Breast epithelium (tissue), 4 donors: ENCODE results near the gene OSBPL9. TPM values are rescaled to one million over a fixed set of nuclear protein-coding genes. Genes with fewer than 3 reads are reported as not detected.
"Not testable (repeated sequence)": the region's sequence is repeated elsewhere in the genome, so short reads cannot be mapped to it uniquely, and the experiment has no call there.

Source experiments
- DNase-seq, 2 donors: peaks; one replicate each; pipeline ENCODE4 v3.0.0-alpha.2; 2019; ENCODE audit warnings: low spot score in 2 of 2
- H3K27ac ChIP-seq, 2 donors: fragments of 200-600 bp; sonication (generic) in 1 of 2; one replicate each; pipeline ENCODE4 v1.5.1; 2016 to 2019; ENCODE audit warnings: mild to moderate bottlenecking in 1 of 2
- H3K27me3 ChIP-seq, 2 donors: fragments of 200-600 bp; sonication (generic) in 1 of 2; one replicate each; pipeline versions ENCODE4 v1.5.1 to v1.6.0; 2017 to 2019; ENCODE audit warnings: control low read depth in 1 of 2, mild to moderate bottlenecking in 1 of 2
- H3K36me3 ChIP-seq: fragments of 200-600 bp; one replicate; pipeline ENCODE4 v1.5.1; 2019
- H3K4me1 ChIP-seq, 2 donors: fragments of 200-600 bp; sonication (generic); one replicate each; pipeline ENCODE4 v1.5.1; 2016 to 2019; ENCODE audit warnings: control low read depth in 1 of 2
- H3K4me3 ChIP-seq, 3 donors: fragments of 200-600 bp; sonication (generic); 1 replicate in 2 of 3; 2 replicates in 1 of 3; pipeline ENCODE4 v1.5.1; 2016 to 2019; ENCODE audit warnings: mild to moderate bottlenecking in 3 of 3, moderate library complexity in 2 of 3
- H3K9me3 ChIP-seq, 2 donors: fragments of 200-600 bp; sonication (generic) in 1 of 2; one replicate each; pipeline ENCODE4 v1.5.1; 2016 to 2019; ENCODE audit warnings: control low read depth in 1 of 2
- POLR2A ChIP-seq: fragments of 450-650 bp; IDR thresholded peaks from one replicate; pipeline ENCODE4 v1.6.1; 2016; ENCODE audit warnings: antibody characterized with exemption, mild to moderate bottlenecking, moderate library complexity
- POLR2AphosphoS5 ChIP-seq, 3 donors: sonication (generic); formaldehyde crosslinking; IDR thresholded peaks; one replicate each; pipeline ENCODE4 v1.6.1; 2017; ENCODE audit warnings: antibody characterized with exemption in 3 of 3
- intact Hi-C: fragments of 100-400 bp; cut with DNase I; formaldehyde crosslinking; loops from one replicate; pipeline ENCODE4 v1.15.1; 2023; ENCODE audit warnings: low total_unique reads
- total RNA-seq, 3 donors: library from RNA; depleted of rRNA; stranded (reverse); fragments of >200 nt; gene quantifications; one replicate each; pipeline ENCODE4 v1.1.0, GENCODE V29; 2016
- TF ChIP-seq, protein P1 (sequence below), 3 donors: fragments of 450-650 bp; IDR thresholded peaks; one replicate each; pipeline ENCODE4 v1.5.1; 2016 to 2017; ENCODE audit warnings: antibody characterized with exemption in 3 of 3, mild to moderate bottlenecking in 3 of 3, moderate library complexity in 3 of 3

Gene OSBPL9
- total RNA-seq, 3 donors from 2014 or later: 107 to 213 (median 136) TPM

DNA sequence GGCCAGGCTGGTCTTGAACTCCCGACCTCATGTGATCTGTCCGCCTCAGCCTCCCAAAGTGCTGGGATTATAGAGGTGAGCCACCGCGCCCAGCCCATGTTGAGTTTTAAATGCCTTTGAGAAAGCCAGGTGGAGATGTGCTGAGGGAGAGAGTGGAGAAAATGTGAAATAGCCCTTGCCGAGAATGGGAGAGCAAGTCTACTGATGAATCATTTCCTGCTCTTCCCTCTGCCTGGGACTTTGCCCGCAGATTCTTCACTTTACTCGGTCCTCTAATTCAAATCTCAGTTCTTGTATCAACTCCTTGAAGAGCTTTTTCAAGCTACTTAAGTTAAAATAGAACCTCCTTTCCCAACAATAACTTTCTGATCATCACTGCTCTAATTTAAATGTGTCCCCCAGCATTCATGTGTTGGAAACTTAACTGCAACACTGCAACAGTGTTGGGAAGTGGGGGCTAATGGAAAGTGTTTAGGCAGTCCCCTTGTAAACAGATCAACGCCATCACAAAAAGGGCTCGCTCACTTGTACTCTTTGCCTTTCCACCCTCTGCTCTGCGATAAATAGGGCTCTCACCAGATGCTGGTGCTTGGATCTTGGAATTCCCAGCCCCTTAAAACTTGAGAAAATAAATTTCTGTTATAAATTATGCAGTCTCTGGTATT, 27.8 kb downstream of the OSBPL9 start:
- Histone ChIP-seq H3K9me3 (no peaks in the 10 kb centered on the region), H3K27ac (peak overlapping the region; percentile 89 to 95), H3K4me3 (no peak overlapping the region), H3K27me3 (no peaks in the 10 kb centered on the region), H3K4me1 (peaks cover 0 to 12% of the 10 kb centered on the region in 2 donors), H3K36me3 (no peaks in the 10 kb centered on the region)
- DNase-seq: no peak
- intact Hi-C loops: no loop called here
- TF ChIP-seq POLR2A (no peak), POLR2AphosphoS5 (IDR thresholded peaks at IDR 0.05) (peak in 1 of 3 donors; percentile 26)
- TF ChIP-seq, protein P1, sequence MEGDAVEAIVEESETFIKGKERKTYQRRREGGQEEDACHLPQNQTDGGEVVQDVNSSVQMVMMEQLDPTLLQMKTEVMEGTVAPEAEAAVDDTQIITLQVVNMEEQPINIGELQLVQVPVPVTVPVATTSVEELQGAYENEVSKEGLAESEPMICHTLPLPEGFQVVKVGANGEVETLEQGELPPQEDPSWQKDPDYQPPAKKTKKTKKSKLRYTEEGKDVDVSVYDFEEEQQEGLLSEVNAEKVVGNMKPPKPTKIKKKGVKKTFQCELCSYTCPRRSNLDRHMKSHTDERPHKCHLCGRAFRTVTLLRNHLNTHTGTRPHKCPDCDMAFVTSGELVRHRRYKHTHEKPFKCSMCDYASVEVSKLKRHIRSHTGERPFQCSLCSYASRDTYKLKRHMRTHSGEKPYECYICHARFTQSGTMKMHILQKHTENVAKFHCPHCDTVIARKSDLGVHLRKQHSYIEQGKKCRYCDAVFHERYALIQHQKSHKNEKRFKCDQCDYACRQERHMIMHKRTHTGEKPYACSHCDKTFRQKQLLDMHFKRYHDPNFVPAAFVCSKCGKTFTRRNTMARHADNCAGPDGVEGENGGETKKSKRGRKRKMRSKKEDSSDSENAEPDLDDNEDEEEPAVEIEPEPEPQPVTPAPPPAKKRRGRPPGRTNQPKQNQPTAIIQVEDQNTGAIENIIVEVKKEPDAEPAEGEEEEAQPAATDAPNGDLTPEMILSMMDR (IDR thresholded peaks at IDR 0.05): no peak

DNA sequence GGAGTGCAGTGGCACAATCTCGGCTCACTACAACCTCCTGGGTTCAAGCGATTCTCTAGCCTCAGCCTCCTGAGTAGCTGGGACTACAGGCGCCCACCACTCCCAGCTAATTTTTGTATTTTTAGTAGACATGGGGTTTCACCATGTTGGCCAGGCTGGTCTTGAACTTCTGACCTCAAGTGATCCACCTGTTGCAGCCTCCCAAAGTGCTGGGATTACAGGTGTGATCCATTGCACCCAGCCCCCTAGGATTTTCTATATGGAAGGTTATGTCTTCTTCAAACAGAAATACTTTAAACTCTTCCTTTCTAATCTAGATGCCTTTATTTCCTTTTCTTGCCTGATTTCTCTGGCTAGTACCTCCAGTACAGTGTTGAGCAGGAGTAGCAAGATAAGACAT, 29.7 kb downstream of the OSBPL9 start:
- H3K27ac ChIP-seq, intact Hi-C loops, H3K36me3 ChIP-seq, H3K27me3 ChIP-seq, H3K4me3 ChIP-seq, DNase-seq, H3K9me3 ChIP-seq: not testable (repeated sequence)
- peaks cover 0 to 12% of the 10 kb centered on the region in 2 donors for H3K4me1 ChIP-seq

DNA sequence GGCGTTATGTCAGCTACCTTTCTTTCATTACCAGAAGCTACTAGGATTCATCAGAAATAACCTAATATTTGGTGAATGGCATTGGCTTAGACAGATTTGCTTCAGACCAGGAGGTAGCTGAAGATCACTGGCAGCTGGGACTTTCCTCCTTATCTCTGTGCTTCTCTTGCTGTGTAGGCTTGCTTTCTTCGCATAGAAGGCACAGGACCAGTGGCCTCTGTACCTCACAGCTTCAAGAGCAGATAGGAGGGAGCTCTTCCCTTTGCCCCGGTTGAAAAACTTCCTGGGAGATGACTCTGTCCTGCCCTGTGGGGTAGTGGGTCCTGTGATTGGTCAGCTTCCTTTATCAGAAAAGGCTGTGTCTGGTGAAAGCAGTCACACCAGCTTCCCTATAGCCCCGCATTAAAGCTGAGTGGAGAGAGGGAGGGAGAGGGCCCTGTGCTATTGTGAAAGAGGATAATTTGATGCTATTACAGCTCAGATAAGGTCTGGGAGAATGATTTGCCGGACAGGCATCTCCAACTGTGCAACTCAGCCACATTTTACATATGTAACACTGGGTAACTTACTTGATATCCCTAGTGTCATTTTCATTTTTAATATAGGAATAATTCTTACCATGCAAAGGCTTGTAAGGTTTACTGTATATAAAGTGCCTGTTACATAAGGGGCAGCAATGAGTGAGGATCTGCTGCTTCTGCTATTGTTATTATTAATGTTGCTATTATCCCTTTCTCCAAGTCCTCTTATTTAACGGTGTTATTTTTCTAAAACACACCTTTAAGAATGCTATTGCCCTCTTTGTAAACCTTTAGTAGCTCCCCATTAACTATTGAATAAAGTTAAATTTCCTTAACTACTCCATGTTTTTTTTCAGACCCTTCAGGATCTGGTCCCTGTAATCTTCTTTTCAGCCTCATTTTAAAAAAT, 31.6 kb downstream of the OSBPL9 start:
- Histone ChIP-seq H3K4me3 (no peak overlapping the region), H3K27ac (peak overlapping the region; percentile 72 to 74)
- DNase-seq: no peak

DNA sequence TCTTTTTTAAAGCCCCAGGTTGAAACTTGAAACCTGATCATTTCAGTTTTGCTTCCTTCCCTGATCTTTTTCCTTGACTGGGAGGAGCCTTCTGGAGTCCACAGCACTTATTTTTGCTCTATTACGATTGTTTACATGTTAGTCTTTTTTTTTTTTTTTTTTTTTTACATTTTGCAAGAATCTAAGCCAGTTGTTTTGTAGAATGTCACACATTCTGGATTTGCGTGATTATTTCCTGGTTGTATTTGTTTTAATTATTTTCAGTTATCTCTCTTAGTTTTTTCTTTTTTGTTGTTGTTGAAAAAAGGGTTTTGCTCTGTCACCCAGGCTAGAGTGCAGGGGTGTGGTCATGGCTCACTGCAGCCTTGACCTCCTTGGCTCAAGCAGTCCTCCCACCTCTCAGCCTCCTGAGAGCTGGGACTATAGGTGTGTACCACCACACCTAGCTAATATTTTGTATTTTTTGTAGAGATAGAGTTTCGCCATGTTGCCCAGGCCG, 32.8 kb downstream of the OSBPL9 start:
- H3K9me3 ChIP-seq: no peaks in the 10 kb centered on the region
- no peaks in the 10 kb centered on the region for H3K27me3 ChIP-seq
- intact Hi-C loops: no loop called here
- H3K27ac ChIP-seq: peak overlapping the region; percentile 36 to 72
- no peaks in the 10 kb centered on the region for H3K36me3 ChIP-seq
- H3K4me1 ChIP-seq: peaks cover 0 to 5% of the 10 kb centered on the region in 2 donors
- H3K4me3 ChIP-seq: no peak overlapping the region
- TF ChIP-seq, protein P1 (IDR thresholded peaks at IDR 0.05): no peak
- TF ChIP-seq POLR2AphosphoS5 (IDR thresholded peaks at IDR 0.05) (no peak), POLR2A (no peak)
- no peak for DNase-seq

More for the DNA sequence above, 31.6 kb downstream of the OSBPL9 start:
- H3K36me3 ChIP-seq: no peaks in the 10 kb centered on the region
- TF ChIP-seq, protein P1 (IDR thresholded peaks at IDR 0.05): no peak
- TF ChIP-seq POLR2A (no peak), POLR2AphosphoS5 (IDR thresholded peaks at IDR 0.05) (no peak)
- H3K27me3 ChIP-seq: no peaks in the 10 kb centered on the region
- H3K4me1 ChIP-seq: peaks cover 0 to 2% of the 10 kb centered on the region in 2 donors
- H3K9me3 ChIP-seq: no peaks in the 10 kb centered on the region
- intact Hi-C loops: no loop called here

DNA sequence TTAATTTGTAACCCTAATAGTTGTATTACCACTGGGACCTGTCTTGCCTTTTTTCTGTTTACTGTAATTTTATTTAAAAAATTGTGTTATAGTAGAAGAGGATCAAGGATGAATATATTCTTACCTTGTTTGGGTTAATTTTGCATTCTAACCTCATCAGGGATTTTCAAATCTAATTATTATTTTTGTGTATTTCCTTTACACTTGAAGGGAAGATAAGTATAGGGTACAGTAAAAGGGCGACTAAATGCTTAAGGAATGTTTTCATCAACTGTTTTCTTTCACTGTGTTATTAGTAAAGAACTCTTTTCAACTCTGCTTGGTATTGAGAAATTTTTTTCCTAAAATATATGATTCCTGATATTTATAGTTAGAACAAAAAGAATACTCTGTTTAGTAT, 33.3 kb downstream of the OSBPL9 start:
- Histone ChIP-seq H3K4me1 (peaks cover 0 to 5% of the 10 kb centered on the region in 2 donors), H3K36me3 (no peaks in the 10 kb centered on the region)

More for the DNA sequence above, 33.3 kb downstream of the OSBPL9 start:
- Histone ChIP-seq H3K4me3 (no peak overlapping the region), H3K9me3 (no peaks in the 10 kb centered on the region), H3K27ac (peak overlapping the region in 1 of 2 donors; percentile 36), H3K27me3 (no peaks in the 10 kb centered on the region)
- DNase-seq: no peak
- no peak for TF ChIP-seq POLR2AphosphoS5 (IDR thresholded peaks at IDR 0.05)
- TF ChIP-seq, protein P1 (IDR thresholded peaks at IDR 0.05): no peak
- TF ChIP-seq POLR2A: no peak
- intact Hi-C loops: no loop called here
